GM19468 (cell line): ENCODE measurements around the gene PCBD2.
"Not testable (repeated sequence)": the region's sequence is repeated elsewhere in the genome, so short reads cannot be mapped to it uniquely, and the experiment has no call there.

Source experiments
- ATAC-seq: cut with Tn5 transposase; IDR thresholded peaks from one replicate; pipeline ENCODE4 v1.9.1; 2021; ENCODE audit warnings: mild to moderate bottlenecking, moderate library complexity, moderate number of reproducible peaks; ENCODE audit not compliant: unreplicated experiment; ENCODE audit errors: extremely low read depth

PCBD2 gene

DNA sequence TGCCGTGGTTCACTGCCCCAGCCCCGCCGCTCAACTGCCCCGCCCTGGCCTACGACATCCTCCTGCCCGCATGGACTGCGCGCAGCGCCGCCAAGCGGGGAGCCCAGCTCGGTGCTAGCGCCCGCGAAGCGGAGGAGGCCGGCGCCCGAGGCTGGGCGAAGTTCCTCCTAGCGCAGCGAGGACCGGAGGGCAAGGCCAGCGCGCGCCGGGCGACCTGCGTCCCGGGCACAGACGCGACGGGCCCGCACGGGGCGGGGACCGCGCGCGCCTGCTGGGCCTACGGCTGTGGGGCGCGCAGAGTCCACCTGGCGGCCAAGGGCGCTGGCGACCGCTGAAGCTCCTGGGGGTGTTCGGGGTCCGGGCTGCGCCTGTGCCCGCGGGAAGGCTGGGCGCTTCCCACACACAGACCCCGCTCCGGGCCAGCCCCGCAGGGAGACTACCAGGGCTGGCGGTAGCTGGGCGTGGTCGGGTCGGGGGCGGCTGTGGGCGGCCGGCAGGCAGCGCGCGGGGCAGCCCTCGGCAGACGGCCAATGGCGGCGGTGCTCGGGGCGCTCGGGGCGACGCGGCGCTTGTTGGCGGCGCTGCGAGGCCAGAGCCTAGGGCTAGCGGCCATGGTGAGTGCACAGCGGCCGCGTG is at the start of gene PCBD2:
PCBD2 (plus strand) TSS at position 522 of the 636 bp plus-strand sequence; CDS start at position 531, 9 bp downstream.
- ATAC-seq = peak; percentile 70

DNA sequence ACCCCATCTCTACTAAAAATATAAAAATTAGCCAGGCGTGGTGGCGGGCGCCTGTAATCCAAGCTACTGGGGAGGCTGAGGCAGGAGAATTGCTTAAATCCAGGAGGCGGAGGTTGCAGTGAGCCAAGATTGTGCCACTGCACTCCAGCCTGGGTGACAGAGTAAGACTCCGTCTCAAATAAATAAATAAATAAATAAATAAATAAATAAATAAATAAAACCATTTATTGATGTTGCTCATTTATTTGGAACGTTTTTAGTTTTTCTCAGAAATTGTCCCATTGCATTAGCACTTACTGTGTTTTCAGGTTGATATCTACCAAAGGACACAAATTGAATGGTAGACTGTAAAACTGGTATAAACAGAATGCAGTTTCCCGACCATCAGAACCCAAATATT is 48.5 kb upstream of the PCBD2 start:
- ATAC-seq = not testable (repeated sequence)

DNA sequence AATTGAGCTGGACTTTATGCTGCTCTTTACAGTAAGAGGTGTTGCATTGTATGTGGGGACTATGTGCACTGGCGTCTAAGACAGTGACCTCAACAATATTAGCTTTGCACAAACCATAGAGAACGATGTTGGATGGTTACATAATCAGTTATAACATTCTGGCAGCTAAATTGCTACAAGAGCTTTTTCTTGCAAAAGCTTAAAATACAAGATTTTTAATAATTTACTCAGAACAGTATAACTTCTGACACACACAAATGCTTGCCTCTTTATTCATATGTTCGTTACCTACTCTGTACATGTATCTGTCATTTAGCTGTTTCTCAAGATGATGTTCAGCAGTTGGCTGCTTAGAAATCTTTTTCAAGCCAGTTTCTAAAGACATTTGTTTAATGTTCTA is 47.5 kb upstream of the PCBD2 start:
- ATAC-seq = no peak

DNA sequence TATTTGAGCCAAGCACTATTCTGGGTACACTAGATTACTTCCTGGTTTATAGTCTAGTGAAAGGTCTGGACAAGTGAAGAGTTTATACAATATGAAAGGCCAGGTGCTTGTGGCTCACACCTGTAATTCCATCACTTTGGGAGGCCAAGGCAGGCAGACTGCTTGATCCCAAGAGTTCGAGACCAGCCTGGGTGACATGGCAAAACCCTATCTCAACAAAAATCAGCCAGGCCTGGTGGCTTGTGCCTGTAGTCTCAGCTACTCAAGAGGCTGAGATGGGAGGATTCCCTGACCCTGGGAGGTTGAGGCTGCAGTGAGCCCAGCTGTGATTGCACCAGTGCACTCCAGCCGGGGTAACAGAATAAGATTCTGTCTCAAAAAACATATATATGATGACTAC is 40.2 kb upstream of the PCBD2 start:
- no peak for ATAC-seq

DNA sequence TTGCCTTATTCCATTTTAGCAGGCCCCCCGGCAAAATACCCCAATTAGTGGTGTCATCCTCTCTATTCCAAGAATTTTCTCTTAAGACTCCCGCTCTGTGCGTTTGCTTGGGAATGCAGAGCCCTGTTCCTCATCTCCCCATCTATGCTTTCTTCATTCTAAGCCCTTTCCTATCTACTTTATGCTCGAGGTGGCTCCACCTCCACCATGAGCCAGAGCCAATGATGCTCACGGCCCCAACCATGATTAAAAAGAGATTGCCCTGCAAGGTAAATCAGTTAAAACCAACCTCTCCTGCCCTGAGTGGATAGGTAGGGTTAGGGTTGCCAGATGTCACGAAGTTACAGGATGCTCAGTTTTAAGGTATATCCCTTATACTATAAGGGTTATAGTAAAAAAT is 31.4 kb upstream of the PCBD2 start:
- ATAC-seq = no peak

DNA sequence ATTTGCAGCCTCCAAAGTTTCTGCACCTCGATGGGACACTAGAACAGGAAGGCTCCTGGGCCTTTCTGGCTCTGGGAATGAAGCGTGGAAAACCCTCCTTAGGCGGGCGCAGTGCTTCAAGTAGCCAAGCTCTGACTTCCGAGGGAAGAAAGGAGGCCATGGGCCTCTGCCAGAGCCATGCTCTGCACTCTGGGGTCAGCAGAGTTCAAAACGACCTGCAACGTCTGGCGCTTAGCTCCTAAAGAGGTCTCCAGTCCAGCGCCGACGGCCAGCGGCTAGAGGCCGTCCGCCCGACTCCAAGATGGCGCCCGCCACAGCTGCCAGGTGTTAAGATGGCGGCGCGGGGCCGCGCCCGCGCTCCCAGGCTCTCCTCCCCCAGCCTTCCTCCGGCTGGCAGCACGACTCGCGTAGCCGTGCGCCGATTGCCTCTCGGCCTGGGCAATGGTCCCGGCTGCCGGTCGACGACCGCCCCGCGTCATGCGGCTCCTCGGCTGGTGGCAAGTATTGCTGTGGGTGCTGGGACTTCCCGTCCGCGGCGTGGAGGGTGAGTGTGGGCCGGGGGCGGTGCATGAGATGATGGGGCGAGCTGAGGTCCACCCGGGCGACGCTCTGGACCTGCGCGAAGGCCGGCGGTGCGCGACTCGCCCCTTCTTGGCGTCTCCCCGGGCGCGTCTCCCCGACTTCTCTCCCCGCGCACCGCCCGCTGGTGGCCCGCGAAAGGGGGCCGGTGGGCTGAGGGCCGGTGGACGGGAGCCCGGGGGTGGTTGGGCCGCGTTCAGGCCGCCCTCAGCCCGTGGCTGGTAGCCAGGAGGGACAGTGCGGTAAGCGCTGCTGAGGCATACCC is 30.7 kb upstream of the PCBD2 start, which contains the start of gene TXNDC15:
TXNDC15 (plus strand) TSS at position 385 of the 844 bp plus-strand sequence; CDS start at position 442, 57 bp downstream.
- peak; percentile 65 for ATAC-seq

DNA sequence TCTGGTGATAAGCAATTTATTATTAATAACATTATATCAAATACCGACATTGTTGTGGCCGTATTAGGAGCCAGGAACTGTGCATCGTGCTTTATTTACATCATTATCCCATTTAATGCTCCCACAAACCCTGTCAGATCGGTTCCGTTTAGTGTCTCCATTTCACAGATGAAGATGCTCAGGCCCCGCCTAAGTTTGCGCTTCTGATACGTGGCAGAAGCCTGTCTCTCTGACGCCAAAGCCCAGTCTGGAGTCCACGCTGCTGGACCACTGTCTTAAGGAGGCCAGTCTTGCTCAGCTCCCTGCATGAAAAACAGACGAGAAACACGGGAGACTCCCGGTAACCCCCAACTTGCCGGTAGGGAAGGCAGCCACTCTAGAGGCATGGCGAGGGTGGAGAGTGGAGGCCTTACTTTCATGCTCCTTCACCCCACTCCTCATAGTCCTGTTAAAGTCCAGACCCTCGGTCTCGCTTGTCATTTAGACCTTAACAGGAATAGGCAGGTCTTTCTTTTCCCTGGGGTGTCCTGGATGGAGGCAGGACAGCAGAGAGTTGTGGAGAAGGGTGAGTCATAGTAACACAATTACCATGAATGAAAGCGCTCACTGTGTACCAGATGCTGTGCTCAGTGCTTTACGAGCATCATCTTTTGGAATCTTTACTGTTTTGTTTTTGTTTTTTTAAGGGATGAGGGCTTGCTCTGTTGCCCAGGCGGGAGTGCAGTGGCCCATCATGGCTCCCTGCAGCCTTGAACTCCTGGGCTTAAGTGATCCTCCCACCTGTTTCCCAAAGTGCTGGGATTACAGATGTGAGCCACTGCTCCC is 29.9 kb upstream of the PCBD2 start:
- ATAC-seq = no peak

DNA sequence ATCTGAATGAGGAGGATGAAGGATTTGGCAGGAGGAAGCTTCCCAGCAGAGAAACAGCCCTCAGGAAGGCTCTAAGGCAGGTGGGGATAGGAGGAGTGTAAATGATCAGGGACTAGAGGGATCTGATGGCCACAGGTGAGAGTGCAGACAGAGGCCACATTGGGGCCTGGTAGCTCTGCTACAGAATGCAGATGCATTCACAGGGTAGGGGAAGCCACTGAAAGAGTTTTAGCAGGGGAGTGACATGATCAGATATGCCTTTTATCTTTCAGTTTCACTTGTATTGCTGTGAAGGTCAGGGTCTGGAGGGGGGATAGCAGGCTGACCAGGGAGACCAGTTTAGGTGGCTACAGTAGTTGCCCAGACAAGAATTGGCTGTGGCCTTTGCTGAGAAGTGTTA is 27.8 kb upstream of the PCBD2 start:
- no peak for ATAC-seq

DNA sequence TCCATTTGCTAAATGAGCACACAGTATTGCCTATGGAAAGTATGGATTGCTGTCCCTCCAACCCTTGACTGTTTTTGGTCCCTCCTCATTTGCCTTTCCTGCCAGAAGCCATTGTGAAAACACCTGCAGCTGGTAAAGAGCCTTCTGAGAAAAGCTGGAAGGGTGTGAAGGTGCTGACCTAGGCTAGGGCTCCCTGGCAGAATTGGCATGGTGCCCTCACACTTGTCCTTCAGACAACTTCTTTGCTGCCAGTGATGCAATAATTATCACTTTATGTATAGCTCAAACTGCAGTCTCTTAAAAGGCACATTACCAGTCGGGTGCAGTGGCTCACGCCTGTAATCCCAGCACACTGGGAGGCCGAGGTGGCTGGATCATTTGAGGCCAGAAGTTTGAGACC is 26.5 kb upstream of the PCBD2 start:
- ATAC-seq = no peak

DNA sequence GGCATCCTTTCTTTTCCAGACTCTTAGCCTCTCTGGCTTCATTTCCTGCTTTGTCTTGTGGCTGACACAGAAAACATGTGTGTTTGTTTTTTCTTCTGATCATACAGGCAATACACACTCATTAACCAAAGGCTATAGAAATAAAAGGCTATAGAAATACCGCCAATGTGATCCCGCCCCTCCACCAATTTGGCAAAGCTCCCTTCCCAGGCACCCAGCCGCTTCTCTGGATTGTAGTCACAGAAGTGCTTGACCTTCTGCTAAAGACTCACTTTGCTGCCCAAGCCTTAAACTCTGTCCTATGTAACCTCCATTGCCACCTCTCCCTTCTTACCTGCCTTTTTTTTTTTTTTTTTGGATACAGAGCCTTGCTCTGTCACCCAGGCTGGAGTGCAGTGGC is 25.5 kb upstream of the PCBD2 start:
- no peak for ATAC-seq

DNA sequence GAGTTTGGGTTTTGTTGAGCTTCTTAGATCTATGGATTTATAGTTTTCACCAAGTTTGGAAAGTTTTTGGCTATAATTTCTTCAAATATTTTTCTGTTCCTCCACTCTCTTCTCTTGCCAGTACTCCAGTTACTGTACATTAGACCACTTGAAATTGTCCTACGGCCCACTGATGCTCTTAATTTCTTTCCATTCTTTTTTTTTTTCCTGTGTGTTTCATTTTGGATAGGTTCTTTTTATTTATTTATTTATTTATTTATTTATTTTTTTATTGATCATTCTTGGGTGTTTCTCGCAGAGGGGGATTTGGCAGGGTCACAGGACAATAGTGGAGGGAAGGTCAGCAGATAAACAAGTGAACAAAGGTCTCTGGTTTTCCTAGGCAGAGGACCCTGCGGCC is 24.0 kb upstream of the PCBD2 start:
- not testable (repeated sequence) for ATAC-seq

DNA sequence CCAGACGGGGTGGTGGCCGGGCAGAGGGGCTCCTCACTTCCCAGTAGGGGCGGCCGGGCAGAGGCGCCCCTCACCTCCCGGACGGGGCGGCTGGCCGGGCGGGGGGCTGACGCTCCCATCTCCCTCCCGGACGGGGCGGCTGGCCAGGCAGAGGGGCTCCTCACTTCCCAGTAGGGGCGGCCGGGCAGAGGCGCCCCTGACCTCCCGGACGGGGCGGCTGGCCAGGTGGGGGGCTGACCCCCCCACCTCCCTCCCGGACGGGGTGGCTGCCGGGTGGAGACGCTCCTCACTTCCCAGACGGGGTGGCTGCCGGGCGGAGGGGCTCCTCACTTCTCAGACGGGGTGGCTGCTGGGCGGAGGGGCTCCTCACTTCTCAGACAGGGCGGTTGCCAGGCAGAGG is 23.2 kb upstream of the PCBD2 start:
- ATAC-seq = not testable (repeated sequence)

DNA sequence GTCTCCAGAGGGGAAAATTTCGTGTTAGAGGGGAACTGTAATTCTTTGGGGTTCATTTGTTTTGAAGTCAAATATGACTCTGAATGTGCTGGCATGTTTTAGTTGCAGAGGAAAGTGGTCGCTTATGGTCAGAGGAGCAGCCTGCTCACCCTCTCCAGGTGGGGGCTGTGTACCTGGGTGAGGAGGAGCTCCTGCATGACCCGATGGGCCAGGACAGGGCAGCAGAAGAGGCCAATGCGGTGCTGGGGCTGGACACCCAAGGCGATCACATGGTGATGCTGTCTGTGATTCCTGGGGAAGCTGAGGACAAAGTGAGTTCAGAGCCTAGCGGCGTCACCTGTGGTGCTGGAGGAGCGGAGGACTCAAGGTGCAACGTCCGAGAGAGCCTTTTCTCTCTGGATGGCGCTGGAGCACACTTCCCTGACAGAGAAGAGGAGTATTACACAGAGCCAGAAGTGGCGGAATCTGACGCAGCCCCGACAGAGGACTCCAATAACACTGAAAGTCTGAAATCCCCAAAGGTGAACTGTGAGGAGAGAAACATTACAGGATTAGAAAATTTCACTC is 17.3 kb upstream of the PCBD2 start:
- ATAC-seq = no peak

DNA sequence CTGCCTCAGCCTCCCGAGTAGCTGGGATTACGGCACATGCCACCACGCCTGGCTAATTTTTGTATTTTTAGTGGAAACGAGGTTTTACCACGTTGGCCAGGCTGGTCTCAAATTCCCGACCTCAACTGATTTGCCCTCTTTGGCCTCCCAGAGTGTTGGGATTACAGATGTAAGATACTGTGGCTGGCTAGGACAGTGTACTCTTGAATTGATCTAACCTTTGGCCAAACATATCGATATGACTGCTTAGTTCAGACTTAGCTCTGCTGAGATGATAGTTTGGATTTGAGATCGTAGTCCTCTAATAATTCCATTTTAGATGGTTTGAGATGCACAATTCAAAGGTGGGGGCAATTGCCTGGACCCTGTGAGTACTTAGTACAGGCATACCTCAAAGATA is 15.6 kb upstream of the PCBD2 start:
- ATAC-seq = no peak

DNA sequence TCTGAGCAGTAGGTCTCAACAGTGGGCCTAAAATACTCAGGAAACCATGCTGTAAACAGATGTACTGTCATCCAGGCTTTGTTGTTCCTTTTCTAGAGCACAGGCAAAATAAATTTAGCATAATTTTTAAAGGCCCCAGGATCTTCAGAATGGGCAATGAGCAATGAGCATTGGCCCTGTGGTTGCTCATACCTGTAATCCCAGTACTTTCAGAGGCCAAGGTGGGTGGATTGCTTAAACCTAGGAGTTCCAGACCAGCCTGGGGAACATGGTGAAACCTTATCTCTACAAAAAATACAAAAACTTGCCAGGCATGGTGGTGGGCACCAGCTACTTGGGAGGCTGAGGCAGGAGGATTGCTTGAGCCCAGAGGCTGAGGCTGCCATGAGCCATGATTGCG is 13.5 kb upstream of the PCBD2 start:
- no peak for ATAC-seq

DNA sequence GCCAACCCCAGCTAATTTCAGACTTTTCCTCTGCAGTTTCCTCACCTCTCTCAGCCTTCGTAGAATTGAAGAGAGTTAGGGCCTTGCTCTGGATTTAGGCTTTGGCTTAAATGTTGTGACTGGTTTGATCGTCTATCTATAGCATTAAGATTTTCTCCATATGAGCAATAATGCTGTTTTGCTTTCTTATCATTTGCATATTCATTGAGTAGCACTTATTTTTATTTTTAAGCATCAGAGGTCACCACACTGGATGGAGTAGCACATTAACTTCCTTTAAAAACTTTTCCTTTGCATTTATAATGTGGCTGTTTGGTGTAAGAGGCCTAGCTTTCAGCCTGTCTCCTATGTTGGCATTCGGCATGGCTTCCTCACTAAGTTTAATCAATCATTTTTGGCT is 12.6 kb upstream of the PCBD2 start:
- no peak for ATAC-seq

DNA sequence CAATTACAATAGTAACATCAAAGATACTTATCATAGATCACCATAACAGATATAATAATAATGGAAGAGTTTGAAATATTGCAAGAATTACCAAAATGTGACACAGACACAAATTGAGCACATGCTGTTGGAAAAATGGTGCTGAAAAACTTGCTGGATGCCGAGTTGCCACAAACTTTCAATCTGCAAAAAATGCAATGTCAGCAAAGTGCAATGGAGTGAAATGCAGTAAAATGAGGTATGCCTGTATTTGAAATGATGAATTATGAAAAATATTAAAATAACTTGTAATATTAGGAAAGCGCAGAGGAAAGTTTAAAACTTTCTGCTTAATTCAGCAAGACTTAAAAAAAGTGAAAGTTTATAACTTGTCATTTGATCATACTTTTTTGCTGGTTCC is 12.0 kb upstream of the PCBD2 start:
- no peak for ATAC-seq

DNA sequence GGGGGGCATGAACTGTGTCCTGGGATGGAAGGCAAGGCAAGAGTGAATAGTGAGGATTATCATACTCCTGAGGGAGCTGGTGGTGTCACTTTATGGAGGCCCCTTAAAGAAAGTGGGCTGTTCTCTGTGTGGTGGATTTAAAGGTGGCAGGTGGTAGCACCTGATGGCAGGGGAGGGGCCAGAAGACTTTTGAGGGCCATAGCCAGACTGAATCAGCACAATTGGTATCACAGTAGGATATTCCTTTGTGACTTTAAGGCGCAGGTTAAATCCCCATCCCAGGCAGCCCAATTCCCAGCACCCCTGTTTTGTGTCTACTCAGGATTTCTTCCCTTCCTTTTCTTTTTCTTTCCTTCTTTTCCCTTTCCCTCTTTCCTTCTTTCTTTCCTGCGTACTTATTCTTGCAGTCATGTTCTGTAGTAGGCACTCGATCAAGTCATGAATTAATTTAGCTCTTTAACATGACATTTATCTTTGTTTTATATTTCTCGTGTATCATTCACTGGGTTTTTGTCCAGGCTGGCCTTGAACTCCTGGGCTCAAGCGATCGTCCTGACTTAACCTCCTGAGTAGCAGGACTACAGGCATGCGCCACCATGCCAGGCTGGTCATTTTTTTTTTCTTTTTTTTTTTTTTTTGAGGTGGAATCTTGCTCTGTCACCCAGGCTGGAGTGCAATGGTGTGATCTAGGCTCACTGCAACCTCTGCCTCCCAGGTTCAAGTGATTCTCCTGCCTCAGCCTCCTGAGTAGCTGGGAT is 11.0 kb upstream of the PCBD2 start:
- no peak for ATAC-seq

DNA sequence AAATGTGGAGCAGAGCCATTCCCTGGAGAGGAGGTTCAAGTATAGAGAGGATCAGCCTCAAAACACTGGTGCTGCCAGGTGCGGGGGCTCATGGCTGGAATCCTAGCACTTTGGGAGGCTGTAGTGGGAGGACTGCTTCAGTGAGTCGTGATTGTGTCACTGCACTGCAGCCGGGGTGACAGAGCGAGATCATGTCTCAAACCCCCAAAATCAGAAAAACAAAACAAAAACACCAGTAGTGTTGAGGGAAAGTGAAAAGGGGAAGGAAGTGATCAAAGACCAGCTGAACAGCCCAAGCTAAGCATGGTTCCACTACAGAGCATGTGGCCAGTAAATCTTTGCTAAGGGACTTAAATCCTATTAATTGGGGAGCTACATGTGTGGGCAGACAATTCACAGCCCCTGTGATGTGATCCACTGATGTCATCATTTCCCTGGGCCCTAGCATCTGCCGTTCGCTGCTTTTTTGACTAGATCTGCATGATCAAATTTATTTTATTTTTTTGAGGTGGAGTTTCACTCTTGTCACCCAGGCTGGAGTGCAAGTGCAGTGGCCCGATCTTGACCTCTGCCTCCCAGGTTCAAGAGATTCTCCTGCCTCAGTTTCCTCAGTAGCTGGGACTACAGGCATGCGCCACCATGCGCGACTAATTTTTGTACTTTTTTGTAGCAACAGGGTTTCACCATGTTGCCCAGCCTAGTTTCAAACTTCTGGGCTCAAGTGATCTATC is 2.7 kb upstream of the PCBD2 start:
- ATAC-seq = no peak
